Measurements from ENCODE around the gene PKNOX2. TPM values are rescaled to one million over a fixed set of nuclear protein-coding genes. Genes with fewer than 3 reads are reported as not detected.

PKNOX2 gene
- total and polyA plus RNA-seq, 4 donors = 3.1 to 10.6 (median 7.9) TPM

DNA sequence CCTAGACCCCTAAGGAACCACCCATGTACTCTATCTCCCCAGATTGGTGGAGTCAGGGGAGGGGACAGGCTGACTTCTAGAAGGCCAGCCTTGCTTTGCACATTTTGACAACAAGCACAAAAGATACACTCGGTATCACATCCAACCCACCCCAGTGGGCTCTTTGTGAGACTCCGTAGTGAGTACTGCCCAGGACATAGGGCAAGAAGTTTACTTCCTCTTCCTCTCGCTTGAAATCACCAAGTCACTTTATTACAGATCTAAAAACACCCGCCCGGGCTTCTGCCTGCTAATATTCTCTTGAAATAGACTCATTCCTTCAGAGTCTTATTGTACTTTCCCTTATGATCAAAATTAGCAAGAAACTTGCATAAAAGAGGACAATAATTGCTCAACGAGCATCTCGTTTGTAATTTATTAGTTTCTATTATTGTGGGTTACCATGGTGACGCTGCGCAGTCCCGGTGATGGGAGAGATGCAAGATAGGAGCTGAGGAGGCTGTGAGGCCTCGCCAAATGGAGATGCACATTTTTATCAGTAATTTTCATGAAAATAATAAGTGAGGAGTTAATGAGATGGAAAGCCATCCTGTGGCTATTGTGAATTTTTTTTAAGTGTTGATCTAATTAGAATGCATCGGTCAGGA is 234.6 kb downstream of the PKNOX2 start:
- Histone ChIP-seq H3K4me1 (ENCODE audit: control insufficient read depth in 5 of 5, insufficient read depth in 5 of 5, low read length in 5 of 5) (peaks cover 0 to 16% (median 8%) of the 10 kb centered on the region in 5 donors), H3K27ac (ENCODE audit: low read depth in 1 of 2, low read length in 1 of 2) (no peak overlapping the region), H3K9ac (ENCODE audit: insufficient read depth in 1 of 2, low read length in 2 of 2) (no peak overlapping the region), H3K27me3 (ENCODE audit: control insufficient read depth in 3 of 3, insufficient read depth in 3 of 3, low read length in 2 of 3) (no peaks in the 10 kb centered on the region), H3K36me3 (ENCODE audit: control insufficient read depth in 4 of 4, insufficient read depth in 4 of 4, low read length in 4 of 4) (peaks cover 0 to 9% (median 1%) of the 10 kb centered on the region in 4 donors), H3K4me3 (no peak overlapping the region), H3K9me3 (ENCODE audit: control insufficient read depth in 4 of 4, insufficient read depth in 3 of 4, low read length in 3 of 4) (peaks cover 0 to 3% (median 0%) of the 10 kb centered on the region in 4 donors)
- DNase-seq = no peak
- WGBS, 2 donors = 74 to 79% methylated on average over 12 of the region's 12 CpGs
- TF ChIP-seq, protein P1, sequence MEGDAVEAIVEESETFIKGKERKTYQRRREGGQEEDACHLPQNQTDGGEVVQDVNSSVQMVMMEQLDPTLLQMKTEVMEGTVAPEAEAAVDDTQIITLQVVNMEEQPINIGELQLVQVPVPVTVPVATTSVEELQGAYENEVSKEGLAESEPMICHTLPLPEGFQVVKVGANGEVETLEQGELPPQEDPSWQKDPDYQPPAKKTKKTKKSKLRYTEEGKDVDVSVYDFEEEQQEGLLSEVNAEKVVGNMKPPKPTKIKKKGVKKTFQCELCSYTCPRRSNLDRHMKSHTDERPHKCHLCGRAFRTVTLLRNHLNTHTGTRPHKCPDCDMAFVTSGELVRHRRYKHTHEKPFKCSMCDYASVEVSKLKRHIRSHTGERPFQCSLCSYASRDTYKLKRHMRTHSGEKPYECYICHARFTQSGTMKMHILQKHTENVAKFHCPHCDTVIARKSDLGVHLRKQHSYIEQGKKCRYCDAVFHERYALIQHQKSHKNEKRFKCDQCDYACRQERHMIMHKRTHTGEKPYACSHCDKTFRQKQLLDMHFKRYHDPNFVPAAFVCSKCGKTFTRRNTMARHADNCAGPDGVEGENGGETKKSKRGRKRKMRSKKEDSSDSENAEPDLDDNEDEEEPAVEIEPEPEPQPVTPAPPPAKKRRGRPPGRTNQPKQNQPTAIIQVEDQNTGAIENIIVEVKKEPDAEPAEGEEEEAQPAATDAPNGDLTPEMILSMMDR (IDR thresholded peaks at IDR 0.05; ENCODE audit: control extremely low read depth, extremely low read depth) = no peak
- ATAC-seq (ENCODE audit: insufficient read depth, low FRiP score) = no peak

DNA sequence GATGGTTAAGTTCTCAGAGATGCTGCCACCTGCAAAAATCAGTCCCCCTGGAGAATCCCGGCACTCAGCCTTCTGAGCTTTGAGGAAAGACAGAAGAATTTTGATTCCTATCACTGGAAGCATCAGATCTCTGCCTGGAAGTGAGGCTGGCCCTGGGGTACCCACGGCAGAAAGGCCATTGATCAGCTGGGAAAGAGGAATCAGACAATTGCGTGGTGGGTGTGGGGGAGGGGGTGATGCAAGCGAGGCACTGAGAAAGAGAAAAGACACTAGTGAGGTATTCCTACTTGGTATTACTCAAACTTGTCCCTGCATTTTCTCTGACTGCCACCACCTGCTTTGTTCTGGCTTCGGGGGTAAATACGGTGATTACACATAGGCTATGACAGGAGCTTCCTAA is 235.4 kb downstream of the PKNOX2 start:
- DNase-seq (no peak), ATAC-seq (ENCODE audit: insufficient read depth, low FRiP score) (no peak)
- TF ChIP-seq, protein P1 (IDR thresholded peaks at IDR 0.05; ENCODE audit: control extremely low read depth, extremely low read depth) = no peak
- Histone ChIP-seq H3K27me3 (ENCODE audit: control insufficient read depth in 3 of 3, insufficient read depth in 3 of 3, low read length in 2 of 3) (no peaks in the 10 kb centered on the region), H3K27ac (ENCODE audit: low read depth in 1 of 2, low read length in 1 of 2) (no peak overlapping the region), H3K9me3 (ENCODE audit: control insufficient read depth in 4 of 4, insufficient read depth in 3 of 4, low read length in 3 of 4) (peaks cover 0 to 3% (median 0%) of the 10 kb centered on the region in 4 donors), H3K4me3 (no peak overlapping the region), H3K36me3 (ENCODE audit: control insufficient read depth in 4 of 4, insufficient read depth in 4 of 4, low read length in 4 of 4) (peaks cover 0 to 9% (median 1%) of the 10 kb centered on the region in 4 donors), H3K9ac (ENCODE audit: insufficient read depth in 1 of 2, low read length in 2 of 2) (no peak overlapping the region), H3K4me1 (ENCODE audit: control insufficient read depth in 5 of 5, insufficient read depth in 5 of 5, low read length in 5 of 5) (peaks cover 0 to 24% (median 14%) of the 10 kb centered on the region in 5 donors)
- whole genome bisulfite sequencing, 2 donors = 90 to 92% methylated on average over 6 of the region's 6 CpGs

DNA sequence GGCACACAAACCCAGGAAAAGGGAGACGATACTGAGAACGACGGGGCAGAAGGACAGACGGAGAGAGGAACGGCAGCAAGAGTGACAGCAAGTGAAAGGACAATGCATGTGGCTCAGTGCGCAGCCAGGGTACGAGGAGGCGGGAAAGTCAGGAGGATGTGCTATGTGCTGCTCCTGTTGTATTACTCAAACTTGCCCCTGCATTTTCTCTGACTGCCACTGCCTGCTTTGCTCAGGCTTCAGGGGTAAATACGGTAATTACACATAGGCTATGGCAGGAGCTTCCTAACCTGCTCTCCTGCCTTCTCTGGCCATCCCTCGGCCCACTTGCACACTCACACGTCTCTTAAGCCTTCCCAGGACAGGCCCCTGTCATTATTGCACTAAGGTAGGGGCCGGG is 236.7 kb downstream of the PKNOX2 start:
- no peak for ATAC-seq (ENCODE audit: insufficient read depth, low FRiP score)
- no peak overlapping the region for H3K4me3 ChIP-seq
- H3K27me3 ChIP-seq (ENCODE audit: control insufficient read depth in 3 of 3, insufficient read depth in 3 of 3, low read length in 2 of 3) = no peaks in the 10 kb centered on the region
- TF ChIP-seq, protein P1 (IDR thresholded peaks at IDR 0.05; ENCODE audit: control extremely low read depth, extremely low read depth) = no peak
- peaks cover 0 to 24% (median 14%) of the 10 kb centered on the region in 5 donors for H3K4me1 ChIP-seq (ENCODE audit: control insufficient read depth in 5 of 5, insufficient read depth in 5 of 5, low read length in 5 of 5)
- no peak overlapping the region for H3K9ac ChIP-seq (ENCODE audit: insufficient read depth in 1 of 2, low read length in 2 of 2)
- H3K36me3 ChIP-seq (ENCODE audit: control insufficient read depth in 4 of 4, insufficient read depth in 4 of 4, low read length in 4 of 4) = peaks cover 0 to 9% (median 1%) of the 10 kb centered on the region in 4 donors
- DNase-seq = no peak
- H3K27ac ChIP-seq (ENCODE audit: low read depth in 1 of 2, low read length in 1 of 2) = peak overlapping the region in 1 of 2 donors; percentile 71
- peaks cover 0 to 3% (median 0%) of the 10 kb centered on the region in 4 donors for H3K9me3 ChIP-seq (ENCODE audit: control insufficient read depth in 4 of 4, insufficient read depth in 3 of 4, low read length in 3 of 4)
- 76 to 77% methylated on average over 12 of the region's 12 CpGs for WGBS, 2 donors

Data from lung (tissue), 12 donors.